ENCODE data around the gene CLDN20.

CLDN20 gene

DNA sequence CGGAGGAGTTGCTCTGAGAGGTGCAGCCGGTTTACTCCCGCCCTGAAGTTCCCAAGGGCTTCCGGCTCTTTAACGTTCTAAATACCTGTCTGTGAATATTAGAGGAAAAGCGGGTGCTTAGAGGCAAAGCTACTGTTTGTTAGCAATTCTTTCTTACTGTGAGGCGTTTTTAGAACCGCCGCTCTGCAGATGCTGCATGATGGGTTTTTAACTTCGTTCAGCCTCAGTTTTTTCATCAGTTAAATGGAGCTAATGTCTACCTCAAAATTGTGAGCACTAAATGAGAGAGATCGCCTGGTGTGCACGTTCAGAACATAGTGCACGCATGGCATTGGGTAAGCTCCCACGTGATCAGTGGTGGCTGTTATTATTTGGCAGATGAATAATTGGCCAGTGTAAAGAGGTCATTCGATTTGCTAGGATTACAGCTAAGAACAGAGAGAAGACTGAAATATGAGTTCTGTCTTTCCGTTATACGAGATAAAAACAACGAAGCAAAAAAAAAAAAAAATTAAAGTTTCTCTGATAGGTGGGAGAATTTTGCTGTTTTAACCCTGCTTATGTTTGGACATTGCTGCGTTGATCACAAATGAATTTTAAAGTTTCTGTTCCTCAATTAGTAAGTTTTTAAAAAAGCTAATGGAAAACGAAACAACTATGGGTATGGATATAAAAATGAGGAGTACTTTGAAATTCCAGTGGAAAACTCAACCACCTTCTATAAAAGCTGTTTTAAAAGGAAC lies 51.1 kb downstream of the CLDN20 start:
- peak in 1 of 3 donors; percentile 88 for DNase-seq
- Histone ChIP-seq H3K9me3 (ENCODE audit: control extremely low read depth in 1 of 5, control insufficient read depth in 4 of 5, insufficient read depth in 2 of 5, low read depth in 1 of 5, low read length in 4 of 5) (peaks cover 0 to 4% (median 0%) of the 10 kb centered on the region in 5 experiments), H3K36me3 (ENCODE audit: control insufficient read depth in 4 of 4, insufficient read depth in 4 of 4, low read length in 3 of 4) (peaks cover 0 to 18% (median 3%) of the 10 kb centered on the region in 4 experiments), H3K27ac (ENCODE audit: insufficient read depth in 1 of 2, low read depth in 1 of 2, low read length in 2 of 2, poor library complexity in 1 of 2, severe bottlenecking in 2 of 2) (peak overlapping the region; percentile 48 to 84), H3K27me3 (replicated peaks in 2 of 5; ENCODE audit: control insufficient read depth in 4 of 5, insufficient read depth in 5 of 5, low read length in 4 of 5) (no peaks in the 10 kb centered on the region), H3K4me3 (ENCODE audit: control insufficient read depth in 1 of 7, extremely low read depth in 1 of 7, insufficient read depth in 4 of 7, low read depth in 2 of 7, low read length in 6 of 7) (peak overlapping the region; percentile 83 to 100 (median 98)), H3K4me1 (ENCODE audit: control extremely low read depth in 1 of 4, control insufficient read depth in 4 of 4, insufficient read depth in 4 of 4, low read length in 3 of 4) (peaks cover 0 to 21% (median 16%) of the 10 kb centered on the region in 4 experiments)
- ChIA-PET POLR2A (no interaction called here), CTCF (interaction anchor here (1.6 to 2.0 kb wide), 2 partner anchors 16 to 28 kb away, joined by 4 to 5 read pairs; no protein-coding TSS in a partner anchor)
- WGBS (ENCODE audit: insufficient coverage) = 3% methylated on average over 18 of the region's 20 CpGs

DNA sequence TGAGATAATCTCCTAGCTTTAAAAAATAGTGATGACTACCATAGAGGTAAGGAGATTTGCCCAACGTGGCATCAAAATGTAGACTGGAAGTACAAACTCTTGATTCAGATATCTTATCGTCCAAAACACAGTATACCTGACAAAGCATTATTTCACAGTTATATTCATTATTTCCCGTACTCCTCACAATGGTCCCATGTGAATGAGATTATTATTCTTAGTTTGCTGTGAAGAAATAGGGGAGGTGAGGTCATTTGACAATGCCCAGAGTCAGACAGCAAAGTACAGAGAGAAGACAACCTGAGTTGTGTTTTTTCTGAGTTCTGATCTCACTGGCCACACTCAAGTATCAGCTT lies 51.7 kb downstream of the CLDN20 start:
- peak in 2 of 3 donors; percentile 14 to 45 for DNase-seq
- 60% methylated on average over 1 of the region's 3 CpGs for WGBS (ENCODE audit: insufficient coverage)
- POLR2A ChIA-PET = no interaction called here
- peaks cover 0 to 4% (median 0%) of the 10 kb centered on the region in 5 experiments for H3K9me3 ChIP-seq (ENCODE audit: control extremely low read depth in 1 of 5, control insufficient read depth in 4 of 5, insufficient read depth in 2 of 5, low read depth in 1 of 5, low read length in 4 of 5)
- no peaks in the 10 kb centered on the region for H3K27me3 ChIP-seq (replicated peaks in 2 of 5; ENCODE audit: control insufficient read depth in 4 of 5, insufficient read depth in 5 of 5, low read length in 4 of 5)
- CTCF ChIA-PET = interaction anchor here (1.8 to 2.0 kb wide), 2 partner anchors 12 to 17 kb away, joined by 4 to 5 read pairs; no protein-coding TSS in a partner anchor
- H3K36me3 ChIP-seq (ENCODE audit: control insufficient read depth in 4 of 4, insufficient read depth in 4 of 4, low read length in 3 of 4) = peaks cover 0 to 13% (median 3%) of the 10 kb centered on the region in 4 experiments
- peaks cover 0 to 22% (median 17%) of the 10 kb centered on the region in 4 experiments for H3K4me1 ChIP-seq (ENCODE audit: control extremely low read depth in 1 of 4, control insufficient read depth in 4 of 4, insufficient read depth in 4 of 4, low read length in 3 of 4)
- peak overlapping the region in 4 of 7 experiments; percentile 97 to 100 (median 98) for H3K4me3 ChIP-seq (ENCODE audit: control insufficient read depth in 1 of 7, extremely low read depth in 1 of 7, insufficient read depth in 4 of 7, low read depth in 2 of 7, low read length in 6 of 7)
- peak overlapping the region; percentile 48 to 84 for H3K27ac ChIP-seq (ENCODE audit: insufficient read depth in 1 of 2, low read depth in 1 of 2, low read length in 2 of 2, poor library complexity in 1 of 2, severe bottlenecking in 2 of 2)

DNA sequence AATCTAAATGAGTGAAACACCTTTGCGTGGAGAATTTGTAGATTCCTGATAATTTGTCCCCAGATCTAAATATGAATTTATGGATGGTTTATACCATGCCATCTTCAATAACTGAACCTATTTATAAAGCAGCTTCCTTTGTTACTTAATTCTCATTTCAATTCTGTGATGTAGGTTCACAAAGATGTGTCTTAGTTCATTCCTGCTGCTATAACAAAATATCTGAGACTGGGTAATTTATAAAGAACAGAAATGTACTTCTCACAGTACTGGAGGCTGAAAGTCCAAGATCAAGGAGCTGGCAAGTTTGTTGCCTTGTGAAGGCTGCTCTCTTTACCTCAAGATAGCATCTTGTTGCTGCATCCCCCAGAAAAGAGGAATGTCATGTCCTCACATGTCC lies 52.6 kb downstream of the CLDN20 start:
- H3K4me3 ChIP-seq (ENCODE audit: control insufficient read depth in 1 of 7, extremely low read depth in 1 of 7, insufficient read depth in 4 of 7, low read depth in 2 of 7, low read length in 6 of 7) = no peak overlapping the region
- WGBS (ENCODE audit: insufficient coverage) = no CpG with 5 or more reads among the region's 1 CpG
- peaks cover 0 to 4% (median 0%) of the 10 kb centered on the region in 5 experiments for H3K9me3 ChIP-seq (ENCODE audit: control extremely low read depth in 1 of 5, control insufficient read depth in 4 of 5, insufficient read depth in 2 of 5, low read depth in 1 of 5, low read length in 4 of 5)
- peaks cover 0 to 22% (median 17%) of the 10 kb centered on the region in 4 experiments for H3K4me1 ChIP-seq (ENCODE audit: control extremely low read depth in 1 of 4, control insufficient read depth in 4 of 4, insufficient read depth in 4 of 4, low read length in 3 of 4)
- no peak for DNase-seq
- ChIA-PET POLR2A (no interaction called here), CTCF (interaction anchor here (0.7 to 2.0 kb wide), 9 partner anchors 10 to 409 kb away, joined by 3 to 5 read pairs (median 4); no protein-coding TSS in a partner anchor)
- H3K27ac ChIP-seq (ENCODE audit: insufficient read depth in 1 of 2, low read depth in 1 of 2, low read length in 2 of 2, poor library complexity in 1 of 2, severe bottlenecking in 2 of 2) = no peak overlapping the region
- H3K27me3 ChIP-seq (replicated peaks in 2 of 5; ENCODE audit: control insufficient read depth in 4 of 5, insufficient read depth in 5 of 5, low read length in 4 of 5) = no peaks in the 10 kb centered on the region
- H3K36me3 ChIP-seq (ENCODE audit: control insufficient read depth in 4 of 4, insufficient read depth in 4 of 4, low read length in 3 of 4) = peaks cover 0 to 5% (median 2%) of the 10 kb centered on the region in 4 experiments

DNA sequence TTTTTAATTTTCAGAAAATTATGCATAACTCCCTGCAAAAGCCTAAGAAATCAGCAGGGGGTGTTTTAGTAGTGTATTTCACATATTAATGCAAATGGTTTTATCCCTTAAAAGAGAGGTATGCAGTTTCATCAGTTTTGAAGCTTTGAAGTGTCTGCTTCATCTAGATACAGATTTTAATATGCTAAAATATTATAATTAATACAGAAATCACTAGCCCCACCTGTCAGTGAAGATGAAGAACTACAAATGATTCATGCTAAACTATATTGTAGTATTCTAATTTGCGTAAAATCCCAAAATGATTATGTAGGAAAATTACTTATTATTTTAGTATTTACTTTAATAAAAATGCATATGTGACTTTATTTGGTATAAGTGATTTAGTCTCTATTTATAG lies 53.4 kb downstream of the CLDN20 start:
- CTCF ChIA-PET = interaction anchor here (0.8 to 1.8 kb wide), 6 partner anchors 10 to 216 kb away, joined by 3 to 5 read pairs (median 4); no protein-coding TSS in a partner anchor
- peak; percentile 9 to 39 (median 28) for DNase-seq
- H3K4me1 ChIP-seq (ENCODE audit: control extremely low read depth in 1 of 4, control insufficient read depth in 4 of 4, insufficient read depth in 4 of 4, low read length in 3 of 4) = peaks cover 0 to 22% (median 17%) of the 10 kb centered on the region in 4 experiments
- H3K9me3 ChIP-seq (ENCODE audit: control extremely low read depth in 1 of 5, control insufficient read depth in 4 of 5, insufficient read depth in 2 of 5, low read depth in 1 of 5, low read length in 4 of 5) = peaks cover 0 to 4% (median 0%) of the 10 kb centered on the region in 5 experiments
- H3K4me3 ChIP-seq (ENCODE audit: control insufficient read depth in 1 of 7, extremely low read depth in 1 of 7, insufficient read depth in 4 of 7, low read depth in 2 of 7, low read length in 6 of 7) = no peak overlapping the region
- no CpG with 5 or more reads among the region's 1 CpG for WGBS (ENCODE audit: insufficient coverage)
- no peak overlapping the region for H3K27ac ChIP-seq (ENCODE audit: insufficient read depth in 1 of 2, low read depth in 1 of 2, low read length in 2 of 2, poor library complexity in 1 of 2, severe bottlenecking in 2 of 2)
- peaks cover 0 to under 1% (median 0%) of the 10 kb centered on the region in 4 experiments for H3K36me3 ChIP-seq (ENCODE audit: control insufficient read depth in 4 of 4, insufficient read depth in 4 of 4, low read length in 3 of 4)
- H3K27me3 ChIP-seq (replicated peaks in 2 of 5; ENCODE audit: control insufficient read depth in 4 of 5, insufficient read depth in 5 of 5, low read length in 4 of 5) = no peaks in the 10 kb centered on the region
- POLR2A ChIA-PET = no interaction called here

DNA sequence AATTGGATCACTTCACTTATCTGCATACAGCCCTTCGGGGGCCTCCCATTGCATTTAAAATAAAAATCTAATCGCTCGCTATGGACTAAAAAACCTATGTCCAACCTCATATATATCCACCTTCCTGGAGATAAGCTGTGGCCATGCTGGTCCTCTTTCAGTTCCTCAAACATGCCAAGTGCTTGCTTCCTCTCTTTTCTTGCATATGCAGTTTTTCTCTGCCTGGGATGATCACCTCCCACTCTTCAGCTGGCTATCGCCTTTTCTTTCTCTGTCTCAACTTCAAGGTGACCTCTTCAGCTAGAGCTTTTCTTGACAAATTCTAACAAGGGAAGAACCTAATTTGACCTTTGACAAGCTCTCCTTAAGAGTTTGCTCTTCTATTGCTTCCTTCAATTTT lies 56.1 kb downstream of the CLDN20 start:
- CTCF ChIA-PET = interaction anchor here (0.8 to 1.5 kb wide), 4 partner anchors 9 to 392 kb away, joined by 3 to 5 read pairs (median 4); no protein-coding TSS in a partner anchor
- 11% methylated on average over 4 of the region's 4 CpGs for WGBS (ENCODE audit: insufficient coverage)
- Histone ChIP-seq H3K27ac (ENCODE audit: insufficient read depth in 1 of 2, low read depth in 1 of 2, low read length in 2 of 2, poor library complexity in 1 of 2, severe bottlenecking in 2 of 2) (no peak overlapping the region), H3K27me3 (replicated peaks in 2 of 5; ENCODE audit: control insufficient read depth in 4 of 5, insufficient read depth in 5 of 5, low read length in 4 of 5) (no peaks in the 10 kb centered on the region), H3K36me3 (ENCODE audit: control insufficient read depth in 4 of 4, insufficient read depth in 4 of 4, low read length in 3 of 4) (no peaks in the 10 kb centered on the region), H3K4me1 (ENCODE audit: control extremely low read depth in 1 of 4, control insufficient read depth in 4 of 4, insufficient read depth in 4 of 4, low read length in 3 of 4) (peaks cover 0 to 13% (median 6%) of the 10 kb centered on the region in 4 experiments), H3K9me3 (ENCODE audit: control extremely low read depth in 1 of 5, control insufficient read depth in 4 of 5, insufficient read depth in 2 of 5, low read depth in 1 of 5, low read length in 4 of 5) (peaks cover 0 to 4% (median 0%) of the 10 kb centered on the region in 5 experiments), H3K4me3 (ENCODE audit: control insufficient read depth in 1 of 7, extremely low read depth in 1 of 7, insufficient read depth in 4 of 7, low read depth in 2 of 7, low read length in 6 of 7) (peak overlapping the region in 4 of 7 experiments; percentile 9 to 53 (median 21))
- POLR2A ChIA-PET = interaction anchor here (0.7 kb wide), 1 partner anchor 1891 kb away, joined by 3 read pairs; no protein-coding TSS in a partner anchor
- peak in 2 of 3 donors; percentile 29 to 30 for DNase-seq

DNA sequence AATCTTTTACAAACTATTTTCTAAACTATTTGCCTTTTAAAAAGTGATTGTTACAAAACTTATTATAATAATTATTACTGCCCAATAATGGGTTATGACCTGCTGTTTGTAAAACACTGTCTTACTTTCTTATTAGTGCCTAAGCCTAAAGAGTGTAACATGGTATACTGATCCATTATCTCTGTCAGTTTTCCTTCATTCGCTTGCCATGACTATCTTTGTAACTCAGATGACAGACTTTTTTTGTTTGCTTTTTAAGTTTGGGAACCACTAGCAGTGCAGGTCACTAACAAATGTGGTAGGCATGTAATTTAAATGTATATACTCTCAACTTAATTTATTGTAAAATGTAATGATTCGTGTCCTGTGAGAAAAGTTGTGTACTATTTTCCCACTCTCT lies 60.4 kb downstream of the CLDN20 start:
- no peak for DNase-seq
- Histone ChIP-seq H3K27ac (ENCODE audit: insufficient read depth in 1 of 2, low read depth in 1 of 2, low read length in 2 of 2, poor library complexity in 1 of 2, severe bottlenecking in 2 of 2) (no peak overlapping the region), H3K4me1 (ENCODE audit: control extremely low read depth in 1 of 4, control insufficient read depth in 4 of 4, insufficient read depth in 4 of 4, low read length in 3 of 4) (peaks cover 0 to 9% (median 2%) of the 10 kb centered on the region in 4 experiments), H3K36me3 (ENCODE audit: control insufficient read depth in 4 of 4, insufficient read depth in 4 of 4, low read length in 3 of 4) (no peaks in the 10 kb centered on the region), H3K9me3 (ENCODE audit: control extremely low read depth in 1 of 5, control insufficient read depth in 4 of 5, insufficient read depth in 2 of 5, low read depth in 1 of 5, low read length in 4 of 5) (peaks cover 0 to 4% (median 0%) of the 10 kb centered on the region in 5 experiments), H3K4me3 (ENCODE audit: control insufficient read depth in 1 of 7, extremely low read depth in 1 of 7, insufficient read depth in 4 of 7, low read depth in 2 of 7, low read length in 6 of 7) (no peak overlapping the region), H3K27me3 (replicated peaks in 2 of 5; ENCODE audit: control insufficient read depth in 4 of 5, insufficient read depth in 5 of 5, low read length in 4 of 5) (no peaks in the 10 kb centered on the region)
- CTCF ChIA-PET = no interaction called here
- POLR2A ChIA-PET = no interaction called here
- whole genome bisulfite sequencing (ENCODE audit: insufficient coverage) = no CpG with 5 or more reads among the region's 2 CpGs

DNA sequence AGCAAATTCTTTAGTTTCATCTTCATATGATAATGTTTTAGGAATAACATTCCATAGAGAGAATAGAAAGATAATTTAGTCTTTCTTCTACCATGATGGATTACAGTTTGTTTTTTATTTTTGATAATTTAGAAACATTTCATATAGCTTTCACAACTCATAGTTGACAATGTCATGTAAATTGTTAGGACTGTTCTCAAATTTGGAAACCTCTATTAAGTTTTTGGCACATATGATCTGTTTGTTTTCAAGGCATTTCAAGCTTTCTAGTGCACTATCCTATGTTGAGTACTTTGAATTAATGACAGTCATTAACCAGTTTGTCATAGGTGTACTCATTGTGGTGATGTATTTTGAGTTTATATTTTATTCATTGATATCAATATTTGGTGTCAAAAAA lies 61.2 kb downstream of the CLDN20 start:
- no peaks in the 10 kb centered on the region for H3K36me3 ChIP-seq (ENCODE audit: control insufficient read depth in 4 of 4, insufficient read depth in 4 of 4, low read length in 3 of 4)
- no peaks in the 10 kb centered on the region for H3K27me3 ChIP-seq (replicated peaks in 2 of 5; ENCODE audit: control insufficient read depth in 4 of 5, insufficient read depth in 5 of 5, low read length in 4 of 5)
- H3K4me3 ChIP-seq (ENCODE audit: control insufficient read depth in 1 of 7, extremely low read depth in 1 of 7, insufficient read depth in 4 of 7, low read depth in 2 of 7, low read length in 6 of 7) = no peak overlapping the region
- no peak overlapping the region for H3K27ac ChIP-seq (ENCODE audit: insufficient read depth in 1 of 2, low read depth in 1 of 2, low read length in 2 of 2, poor library complexity in 1 of 2, severe bottlenecking in 2 of 2)
- ChIA-PET POLR2A (no interaction called here), CTCF (no interaction called here)
- no peak for DNase-seq
- H3K9me3 ChIP-seq (ENCODE audit: control extremely low read depth in 1 of 5, control insufficient read depth in 4 of 5, insufficient read depth in 2 of 5, low read depth in 1 of 5, low read length in 4 of 5) = no peaks in the 10 kb centered on the region
- H3K4me1 ChIP-seq (ENCODE audit: control extremely low read depth in 1 of 4, control insufficient read depth in 4 of 4, insufficient read depth in 4 of 4, low read length in 3 of 4) = peaks cover 0 to 9% (median 1%) of the 10 kb centered on the region in 4 experiments

All from common myeloid progenitor, CD34-positive (primary cell).